ENCODE measurements around the gene CT47B1. TPM values are rescaled to one million over a fixed set of nuclear protein-coding genes. Genes with fewer than 3 reads are reported as not detected.
A peak's percentile ranks its signal among the peaks of the same experiment; 100 is the strongest.
"Not testable (repeated sequence)": the region's sequence is repeated elsewhere in the genome, so short reads cannot be mapped to it uniquely, and the experiment has no call there.

The CT47B1 gene
- total RNA-seq (2014; rRNA removed; shearing (Covaris generic); ENCODE audit: low replicate concordance): not detected in 2 replicates

- in situ Hi-C loops (cut with HindIII; ENCODE audit: low pct_unique_long_range_greater_than_20kb, low sequenced_read_pairs); DNase-seq (ENCODE audit: low read depth): not testable (repeated sequence)
These were observed at the start of gene CT47B1 for GRCh38 chrX:120875766-120876165. Gene CT47B1 (minus strand): TSS chrX:120875866. CDS start chrX:120875670, 196 bp downstream.

- in situ Hi-C loops (cut with HindIII; ENCODE audit: low pct_unique_long_range_greater_than_20kb, low sequenced_read_pairs): no loop called here
- no peak for DNase-seq (ENCODE audit: low read depth)
These were observed 748 bp downstream of the CT47B1 start for GRCh38 chrX:120874678-120875557.

GRCh38 chrX:120857240-120857639 is 18.4 kb downstream of the CT47B1 start:
- in situ Hi-C loops (cut with HindIII; ENCODE audit: low pct_unique_long_range_greater_than_20kb, low sequenced_read_pairs): no loop called here
- DNase-seq (ENCODE audit: low read depth): peak; percentile 12

GRCh38 chrX:120840827-120841226 is 34.8 kb downstream of the CT47B1 start:
- in situ Hi-C loops (cut with HindIII; ENCODE audit: low pct_unique_long_range_greater_than_20kb, low sequenced_read_pairs): no loop called here
- DNase-seq (ENCODE audit: low read depth): no peak

DNA sequence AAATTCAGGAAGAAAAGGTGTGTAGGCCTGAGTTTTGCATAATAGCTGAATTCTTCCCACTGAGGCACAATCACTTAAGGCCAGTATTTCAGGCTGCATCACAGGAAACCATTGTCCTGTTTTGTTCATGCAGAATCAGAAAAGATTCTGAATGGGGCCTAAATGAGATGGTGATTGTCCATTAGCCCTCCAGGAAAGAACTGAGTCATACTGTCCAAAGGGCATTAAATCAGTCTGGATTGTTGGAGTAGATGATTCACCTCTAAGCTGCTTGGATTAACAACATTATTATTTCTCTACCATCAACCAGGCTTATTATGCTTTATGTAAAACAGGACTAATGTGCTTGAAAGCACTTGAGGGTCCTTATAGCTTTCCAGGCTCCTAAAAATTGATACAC is 36.2 kb downstream of the CT47B1 start:
- no peak for DNase-seq (ENCODE audit: low read depth)
- in situ Hi-C loops (cut with HindIII; ENCODE audit: low pct_unique_long_range_greater_than_20kb, low sequenced_read_pairs): no loop called here

DNA sequence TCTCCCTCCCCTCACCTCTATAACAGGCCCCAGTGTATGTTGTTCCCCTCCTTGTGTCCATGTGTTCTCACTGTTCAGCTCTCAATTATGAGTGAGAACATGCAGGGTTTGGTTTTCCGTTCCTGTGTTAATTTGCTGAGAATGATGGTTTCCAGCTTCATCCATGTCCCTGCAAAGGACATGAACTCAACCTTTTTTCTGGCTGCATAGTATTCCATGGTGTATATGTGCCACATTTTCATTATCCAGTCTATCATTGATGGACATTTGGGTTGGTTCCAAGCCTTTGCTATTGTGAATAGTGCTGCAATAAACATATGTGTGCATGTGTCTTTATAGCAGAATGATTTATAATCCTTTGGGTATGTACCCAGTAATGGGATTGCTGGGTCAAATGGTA is 48.5 kb downstream of the CT47B1 start:
- in situ Hi-C loops (cut with HindIII; ENCODE audit: low pct_unique_long_range_greater_than_20kb, low sequenced_read_pairs): not testable (repeated sequence)

GRCh38 chrX:120825146-120825545 is 50.5 kb downstream of the CT47B1 start:
- in situ Hi-C loops (cut with HindIII; ENCODE audit: low pct_unique_long_range_greater_than_20kb, low sequenced_read_pairs): no loop called here
- no peak for DNase-seq (ENCODE audit: low read depth)

More for the DNA sequence above, 48.5 kb downstream of the CT47B1 start:
- not testable (repeated sequence) for DNase-seq (ENCODE audit: low read depth)

DNA sequence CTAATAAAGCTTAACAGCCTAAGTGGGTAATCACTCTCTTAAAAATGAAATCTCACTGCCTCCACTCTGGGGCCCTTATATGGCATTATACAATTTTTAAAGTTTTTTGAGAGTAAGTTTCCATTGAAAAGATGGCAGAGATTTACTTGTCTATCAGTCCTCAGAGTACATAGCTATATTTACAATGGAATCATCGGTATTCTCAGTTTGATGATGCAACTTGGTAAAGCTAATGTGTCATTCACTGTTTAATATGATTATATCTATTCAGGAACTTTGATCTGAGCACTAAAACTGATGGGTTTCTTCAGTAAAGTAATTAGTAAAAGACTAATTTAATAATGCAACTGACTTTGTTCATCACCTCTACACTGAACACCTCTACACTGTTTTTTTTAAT is 51.6 kb downstream of the CT47B1 start:
- in situ Hi-C loops (cut with HindIII; ENCODE audit: low pct_unique_long_range_greater_than_20kb, low sequenced_read_pairs): no loop called here
- no peak for DNase-seq (ENCODE audit: low read depth)

DNA sequence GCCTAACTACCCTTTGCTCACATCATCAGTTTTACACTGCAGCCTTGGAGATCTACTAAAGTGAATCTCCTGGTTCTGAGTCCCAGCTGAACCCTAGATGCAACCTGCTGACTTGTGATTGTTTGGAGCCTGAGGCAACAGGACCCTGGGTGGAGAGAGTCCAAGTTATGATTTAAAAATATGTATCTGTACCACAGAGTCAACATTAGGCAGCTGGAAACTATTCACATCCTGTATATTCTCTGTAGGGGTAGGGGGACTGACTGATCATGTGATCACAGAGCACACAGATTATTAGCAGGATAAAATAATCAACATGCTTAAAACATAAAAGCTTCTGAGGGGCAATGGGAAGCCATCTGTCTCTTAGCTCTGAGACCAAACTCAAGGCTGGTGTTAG is 52.1 kb downstream of the CT47B1 start:
- no peak for DNase-seq (ENCODE audit: low read depth)
- in situ Hi-C loops (cut with HindIII; ENCODE audit: low pct_unique_long_range_greater_than_20kb, low sequenced_read_pairs): no loop called here

Other genes with a start within 250 kb of the CT47B1 start
- 42.0 and 66.8 TPM in 2 replicates for gene C1GALT1C1, start 245.8 kb downstream of the CT47B1 start, total RNA-seq (2014; rRNA removed; shearing (Covaris generic); ENCODE audit: low replicate concordance)
- not detected in 2 replicates for gene CT47A11, start 61.3 kb upstream of the CT47B1 start, total RNA-seq (2014; rRNA removed; shearing (Covaris generic); ENCODE audit: low replicate concordance)
- not detected in 2 replicates for gene CT47A10, start 66.2 kb upstream of the CT47B1 start, total RNA-seq (2014; rRNA removed; shearing (Covaris generic); ENCODE audit: low replicate concordance)
- gene CT47A9, start 71.0 kb upstream of the CT47B1 start, total RNA-seq (2014; rRNA removed; shearing (Covaris generic); ENCODE audit: low replicate concordance): not detected in 2 replicates
- not detected in 2 replicates for gene CT47A8, start 75.9 kb upstream of the CT47B1 start, total RNA-seq (2014; rRNA removed; shearing (Covaris generic); ENCODE audit: low replicate concordance)
- gene CT47A7, start 80.7 kb upstream of the CT47B1 start, total RNA-seq (2014; rRNA removed; shearing (Covaris generic); ENCODE audit: low replicate concordance): not detected in 2 replicates
- gene CT47A6, start 85.6 kb upstream of the CT47B1 start, total RNA-seq (2014; rRNA removed; shearing (Covaris generic); ENCODE audit: low replicate concordance): not detected in 2 replicates
- not detected in 2 replicates for gene CT47A5, start 90.5 kb upstream of the CT47B1 start, total RNA-seq (2014; rRNA removed; shearing (Covaris generic); ENCODE audit: low replicate concordance)
- not detected in 2 replicates for gene CT47A4, start 95.3 kb upstream of the CT47B1 start, total RNA-seq (2014; rRNA removed; shearing (Covaris generic); ENCODE audit: low replicate concordance)
- not detected in 2 replicates for gene CT47A3, start 100.2 kb upstream of the CT47B1 start, total RNA-seq (2014; rRNA removed; shearing (Covaris generic); ENCODE audit: low replicate concordance)
- gene CT47A2, start 105.1 kb upstream of the CT47B1 start, total RNA-seq (2014; rRNA removed; shearing (Covaris generic); ENCODE audit: low replicate concordance): not detected in 2 replicates
- not detected in 2 replicates for gene CT47A1, start 109.9 kb upstream of the CT47B1 start, total RNA-seq (2014; rRNA removed; shearing (Covaris generic); ENCODE audit: low replicate concordance)
- gene GLUD2, start 171.7 kb upstream of the CT47B1 start, total RNA-seq (2014; rRNA removed; shearing (Covaris generic); ENCODE audit: low replicate concordance): 1.8 and 2.2 TPM in 2 replicates